IgD-negative memory B cell (primary cell): ENCODE data around the gene ANKRD39. TPM values are rescaled to one million over a fixed set of nuclear protein-coding genes. Genes with fewer than 3 reads are reported as not detected.

Experiments used
- H3K27ac Mint-ChIP-seq, 3 donors: one replicate each; pipeline ENCODE4 v1.8.0; 2020 to 2022; ENCODE audit warnings: mild to moderate bottlenecking in 3 of 3, mixed read lengths in 3 of 3, moderate library complexity in 1 of 3
- H3K27me3 Mint-ChIP-seq: one replicate; pipeline ENCODE4 v1.8.0; 2021; ENCODE audit warnings: mixed read lengths
- H3K36me3 Mint-ChIP-seq: one replicate; pipeline ENCODE4 v1.8.0; 2020; ENCODE audit warnings: mild to moderate bottlenecking, mixed read lengths
- H3K4me1 Mint-ChIP-seq, 3 donors: one replicate each; pipeline ENCODE4 v1.8.0; 2020 to 2022; ENCODE audit warnings: mixed read lengths in 3 of 3, mild to moderate bottlenecking in 1 of 3
- H3K4me3 Mint-ChIP-seq, 4 donors: one replicate each; pipeline ENCODE4 v1.8.0; 2020 to 2022; ENCODE audit warnings: mild to moderate bottlenecking in 4 of 4, mixed read lengths in 4 of 4, moderate library complexity in 3 of 4
- H3K9me3 Mint-ChIP-seq, 3 donors: one replicate each; pipeline ENCODE4 v1.8.0; 2020 to 2021; ENCODE audit warnings: mixed read lengths in 3 of 3, mild to moderate bottlenecking in 1 of 3
- polyA plus RNA-seq: library from polyadenylated mRNA; unstranded; fragments of 300-500 nt; fragmentation: Illumina TruSeq; gene quantifications from one replicate; pipeline ENCODE4 v1.2.3, GENCODE V29; 2021

ANKRD39 gene
- polyA plus RNA-seq, 1 donor from 2014 or later, result 16.3 TPM

- Mint-ChIP-seq H3K4me1 (peaks cover 0 to 8% (median 3%) of the 10 kb centered on the region in 3 donors), H3K9me3 (no peaks in the 10 kb centered on the region), H3K27ac (peak overlapping the region in 1 of 3 donors; percentile 89), H3K27me3 (no peaks in the 10 kb centered on the region), H3K36me3 (peaks cover 6% of the 10 kb centered on the region), H3K4me3 (no peak overlapping the region)
These were observed 58.2 kb downstream of the ANKRD39 start for GRCh38 chr2:96799623-96799935.

GRCh38 chr2:96798733-96799622 lies 58.8 kb downstream of the ANKRD39 start:
- H3K4me1 Mint-ChIP-seq, result peaks cover 0 to 13% (median 4%) of the 10 kb centered on the region in 3 donors
- peak overlapping the region; percentile 60 to 89 (median 65) for H3K27ac Mint-ChIP-seq
- no peaks in the 10 kb centered on the region for H3K9me3 Mint-ChIP-seq
- H3K4me3 Mint-ChIP-seq, result no peak overlapping the region
- peaks cover 6% of the 10 kb centered on the region for H3K36me3 Mint-ChIP-seq
- H3K27me3 Mint-ChIP-seq, result no peaks in the 10 kb centered on the region

Other genes starting within 250 kb of the ANKRD39 start
- 17.3 TPM for gene KANSL3, start 219.7 kb downstream of the ANKRD39 start, polyA plus RNA-seq
- not detected for gene FER1L5, start 215.3 kb downstream of the ANKRD39 start, polyA plus RNA-seq
- 19.1 TPM for gene LMAN2L, start 118.0 kb downstream of the ANKRD39 start, polyA plus RNA-seq
- 7.9 TPM for gene CNNM4, start 97.1 kb downstream of the ANKRD39 start, polyA plus RNA-seq
- gene CNNM3, start 41.7 kb downstream of the ANKRD39 start, polyA plus RNA-seq, result 3.5 TPM
- gene ANKRD23, start 14.0 kb downstream of the ANKRD39 start, polyA plus RNA-seq, result 1.3 TPM
- gene SEMA4C, start 12.1 kb upstream of the ANKRD39 start, polyA plus RNA-seq, result 0.58 TPM
- gene FAM178B, start 128.6 kb upstream of the ANKRD39 start, polyA plus RNA-seq, result not detected
- gene FAHD2B, start 236.9 kb upstream of the ANKRD39 start, polyA plus RNA-seq, result 13.6 TPM